GM21717 (cell line): ENCODE results near the gene FBXL20.
"Not testable (repeated sequence)": the region's sequence is repeated elsewhere in the genome, so short reads cannot be mapped to it uniquely, and the experiment has no call there.

Experiments
- ATAC-seq: cut with Tn5 transposase; IDR thresholded peaks from one replicate; pipeline ENCODE4 v1.9.1; 2021; ENCODE audit warnings: mild to moderate bottlenecking, moderate library complexity; ENCODE audit not compliant: unreplicated experiment

The FBXL20 gene, protein sequence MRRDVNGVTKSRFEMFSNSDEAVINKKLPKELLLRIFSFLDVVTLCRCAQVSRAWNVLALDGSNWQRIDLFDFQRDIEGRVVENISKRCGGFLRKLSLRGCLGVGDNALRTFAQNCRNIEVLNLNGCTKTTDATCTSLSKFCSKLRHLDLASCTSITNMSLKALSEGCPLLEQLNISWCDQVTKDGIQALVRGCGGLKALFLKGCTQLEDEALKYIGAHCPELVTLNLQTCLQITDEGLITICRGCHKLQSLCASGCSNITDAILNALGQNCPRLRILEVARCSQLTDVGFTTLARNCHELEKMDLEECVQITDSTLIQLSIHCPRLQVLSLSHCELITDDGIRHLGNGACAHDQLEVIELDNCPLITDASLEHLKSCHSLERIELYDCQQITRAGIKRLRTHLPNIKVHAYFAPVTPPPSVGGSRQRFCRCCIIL

DNA sequence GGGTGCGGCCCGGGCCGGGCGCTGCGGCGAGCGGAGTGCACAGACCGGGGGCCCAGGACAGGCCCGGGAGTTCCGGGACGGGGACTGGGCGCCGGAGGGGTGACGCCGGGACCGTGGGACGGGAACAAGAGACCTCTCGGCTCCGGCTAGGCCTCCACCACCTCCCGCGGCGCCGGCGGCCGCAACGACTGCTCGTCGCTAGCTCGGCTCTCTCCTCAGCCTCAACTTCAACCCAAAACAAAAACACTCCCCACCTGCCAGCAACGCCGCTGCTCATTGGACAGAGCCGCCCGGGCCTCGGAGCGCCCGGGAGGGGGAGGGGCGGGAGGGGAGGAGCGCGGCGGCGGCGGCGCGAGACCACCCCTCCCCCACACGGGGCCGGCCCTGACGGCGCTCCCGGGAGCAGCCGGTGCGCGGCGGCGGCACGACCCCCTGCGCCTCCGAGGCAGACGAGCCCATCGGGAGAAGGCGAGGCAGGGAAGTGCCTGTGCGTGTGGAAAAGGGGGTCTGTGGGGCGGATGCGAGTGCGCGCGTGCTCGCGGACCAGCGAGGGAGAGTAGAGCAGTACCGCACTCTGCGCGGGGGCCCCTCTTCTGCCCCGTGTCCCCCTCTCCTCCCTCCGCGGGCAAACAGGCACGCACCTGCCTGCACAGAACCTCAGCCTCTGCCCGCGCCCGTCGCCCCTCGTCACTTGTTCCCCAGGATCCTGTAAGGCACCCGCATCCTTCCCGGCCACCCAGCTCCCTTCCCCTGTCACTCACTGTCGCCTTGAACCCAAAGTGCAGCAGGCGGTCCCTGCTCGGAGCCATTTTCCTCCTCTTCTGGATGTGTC, at the start of gene FBXL20:
FBXL20 (minus strand) TSS at position 215 of the 832 bp plus-strand sequence. CDS start 224 bp downstream, outside the sequence.
- ATAC-seq, result peak; percentile 66

DNA sequence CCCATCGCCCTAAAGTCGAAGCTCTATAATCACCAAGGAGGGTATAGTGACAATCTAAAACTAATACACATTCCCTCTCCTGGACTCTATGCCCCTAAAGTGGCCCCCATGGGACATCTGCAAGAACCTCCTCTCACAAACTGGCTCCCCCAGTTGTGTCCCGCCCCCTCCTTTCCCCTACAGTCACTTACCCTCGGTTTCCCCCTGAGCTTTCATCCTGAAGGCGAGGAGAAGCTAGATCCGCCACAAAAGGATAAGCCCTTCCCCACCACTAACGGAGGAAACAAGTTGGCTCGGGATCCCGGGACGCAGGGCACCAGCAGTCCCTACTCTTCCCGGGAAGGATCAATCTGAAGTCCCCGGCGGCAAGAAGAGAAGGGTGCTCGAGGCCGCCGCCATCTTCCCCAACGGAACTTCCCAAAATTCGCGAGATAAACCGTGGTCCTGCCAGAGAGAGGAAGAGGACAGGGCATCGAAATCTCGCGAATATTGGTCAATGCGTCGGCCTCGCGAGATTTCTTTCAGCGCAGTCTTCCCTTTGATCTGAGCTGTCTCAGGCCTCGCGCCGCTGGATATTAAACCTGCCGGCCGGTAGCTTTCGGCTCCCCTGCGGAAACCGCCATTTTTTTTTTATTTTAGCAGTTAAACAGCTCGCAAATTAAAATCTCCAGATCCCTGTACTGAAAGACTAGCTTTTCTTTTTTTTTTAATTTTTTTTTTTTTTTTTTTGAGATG, 49.6 kb upstream of the FBXL20 start, which contains the start of gene MED1:
MED1 (minus strand) TSS at position 417 of the 735 bp plus-strand sequence; CDS start at position 216, 201 bp downstream.
- peak; percentile 87 for ATAC-seq

DNA sequence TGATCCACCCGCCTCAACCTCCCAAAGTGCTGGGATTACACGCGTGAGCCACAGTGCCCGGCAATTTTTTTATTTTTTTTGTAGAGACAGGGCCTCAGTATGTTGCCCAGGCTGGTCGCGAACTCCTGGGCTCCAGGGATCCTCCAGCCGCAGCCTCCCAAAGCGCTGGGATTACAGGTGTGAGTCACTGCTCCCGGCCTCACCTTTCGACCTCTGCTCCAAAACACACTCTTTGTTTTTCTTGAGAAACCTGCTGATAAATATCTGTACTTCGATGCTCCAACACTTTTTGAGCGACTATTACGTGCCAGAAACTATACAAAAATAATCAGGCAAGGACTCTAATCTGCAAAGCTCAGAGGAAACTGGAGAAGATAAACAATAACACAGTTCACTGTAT, 48.6 kb upstream of the FBXL20 start:
- ATAC-seq, result no peak

DNA sequence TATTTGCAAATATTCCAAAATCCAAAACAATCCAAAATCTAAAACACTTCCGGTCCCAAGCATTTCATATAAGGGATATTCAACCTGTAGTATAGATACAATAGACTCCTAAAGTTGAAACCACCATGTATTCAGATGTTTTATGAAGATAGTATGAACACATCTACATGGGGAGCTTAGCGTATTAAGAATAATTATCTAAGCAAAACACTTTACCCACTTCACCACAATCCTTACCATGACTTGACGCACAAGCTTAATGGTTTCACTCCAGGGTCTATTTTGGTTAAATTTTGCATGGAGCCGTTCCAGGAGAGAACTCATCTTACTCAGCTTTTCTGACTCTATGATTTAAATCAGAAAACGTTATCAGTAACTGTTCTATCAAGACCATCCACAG, 46.1 kb upstream of the FBXL20 start:
- no peak for ATAC-seq

DNA sequence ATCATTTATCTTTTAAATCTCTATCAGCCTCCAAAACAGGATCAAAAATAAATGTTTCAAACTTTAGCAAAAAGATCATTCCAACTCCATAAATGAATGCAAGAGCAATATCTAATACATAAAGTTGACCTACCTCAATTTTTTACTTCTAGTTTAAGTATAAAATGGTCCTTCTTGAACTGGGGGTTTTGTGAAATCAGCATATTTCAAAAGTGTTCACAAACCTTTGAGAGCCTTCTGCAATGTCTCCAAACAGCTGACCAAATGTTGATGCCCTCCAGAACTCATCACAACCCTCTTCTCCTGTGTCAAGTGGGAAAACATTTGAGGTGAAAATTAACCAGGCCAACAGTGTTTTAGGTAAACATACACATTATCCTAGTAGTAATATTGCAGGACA, 41.9 kb upstream of the FBXL20 start:
- no peak for ATAC-seq

DNA sequence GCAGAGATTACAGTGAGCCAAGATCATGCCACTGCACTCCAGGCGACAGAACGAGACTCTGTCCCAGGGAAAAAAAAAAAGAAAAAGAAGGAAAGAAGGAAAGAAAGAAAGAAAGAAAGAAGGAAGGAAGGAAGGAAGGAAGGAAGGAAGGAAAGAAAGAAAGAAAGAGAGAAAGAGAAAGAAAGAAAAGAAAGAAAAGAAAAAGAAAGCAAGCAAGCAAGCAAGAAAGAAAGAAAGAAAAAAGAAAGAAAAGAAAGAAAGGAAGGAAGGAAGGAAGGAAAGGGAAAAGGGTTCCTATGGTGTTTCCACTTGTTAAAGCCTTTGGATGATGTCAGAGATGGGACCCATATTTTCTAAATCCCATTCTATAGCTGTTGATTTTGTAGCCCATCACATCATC, 38.4 kb upstream of the FBXL20 start:
- ATAC-seq, result not testable (repeated sequence)

DNA sequence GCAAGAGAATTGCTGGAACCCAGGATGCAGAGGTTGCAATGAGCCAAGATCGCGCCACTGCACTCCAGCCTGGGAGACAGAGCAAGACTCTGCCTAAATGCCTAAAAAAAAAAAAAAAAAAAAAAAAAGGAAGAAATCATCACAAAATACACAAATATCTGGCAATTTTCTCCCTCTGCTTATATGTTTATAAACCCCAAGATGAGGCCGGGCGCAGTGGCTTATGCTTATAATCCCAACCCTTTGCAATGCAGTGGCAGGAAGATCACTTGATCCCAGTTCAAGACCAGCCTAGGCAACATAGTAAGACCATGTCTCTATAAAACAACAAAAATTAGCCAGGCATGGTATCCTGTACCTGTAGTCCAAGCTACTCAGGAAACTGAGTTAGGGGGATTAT, 28.2 kb upstream of the FBXL20 start:
- ATAC-seq, result no peak

DNA sequence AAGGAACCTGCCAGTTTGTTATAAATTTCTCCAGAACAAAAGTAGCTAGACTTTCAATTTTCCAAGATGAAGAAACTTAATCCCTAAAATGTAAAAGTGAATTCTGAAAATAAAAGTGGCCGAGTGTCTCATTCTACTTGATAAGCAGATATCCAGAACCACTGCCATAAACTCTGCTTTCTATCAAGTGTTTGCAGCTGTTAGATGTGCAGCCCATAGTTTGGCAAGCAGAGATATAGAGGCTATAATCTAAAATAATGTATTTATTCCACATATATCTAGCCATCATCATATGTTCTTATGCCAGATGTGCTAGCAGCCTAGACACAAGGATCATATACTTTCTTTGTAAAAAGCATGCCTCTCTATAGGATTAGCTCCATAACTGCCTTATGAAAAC, 14.7 kb upstream of the FBXL20 start:
- no peak for ATAC-seq

DNA sequence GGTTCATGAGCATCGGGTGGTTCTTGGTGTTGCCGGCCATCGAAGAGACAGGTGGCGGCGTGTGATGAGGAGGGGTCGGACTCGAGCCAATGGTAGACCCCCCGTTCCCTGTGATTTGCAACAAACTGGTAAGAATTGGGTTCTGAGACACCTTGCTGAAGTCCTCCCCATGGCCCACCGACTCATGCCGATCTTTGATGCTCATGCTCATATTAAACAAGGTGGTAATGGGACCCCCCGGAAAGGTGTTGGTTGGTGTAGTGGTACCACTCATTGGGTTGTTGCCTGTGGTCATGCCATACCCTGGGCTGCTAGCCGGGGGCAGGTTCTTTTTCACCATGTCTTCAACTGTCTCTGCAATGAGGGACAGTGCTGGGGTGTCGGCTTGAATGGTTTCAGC, 8.9 kb upstream of the FBXL20 start:
- ATAC-seq, result no peak

DNA sequence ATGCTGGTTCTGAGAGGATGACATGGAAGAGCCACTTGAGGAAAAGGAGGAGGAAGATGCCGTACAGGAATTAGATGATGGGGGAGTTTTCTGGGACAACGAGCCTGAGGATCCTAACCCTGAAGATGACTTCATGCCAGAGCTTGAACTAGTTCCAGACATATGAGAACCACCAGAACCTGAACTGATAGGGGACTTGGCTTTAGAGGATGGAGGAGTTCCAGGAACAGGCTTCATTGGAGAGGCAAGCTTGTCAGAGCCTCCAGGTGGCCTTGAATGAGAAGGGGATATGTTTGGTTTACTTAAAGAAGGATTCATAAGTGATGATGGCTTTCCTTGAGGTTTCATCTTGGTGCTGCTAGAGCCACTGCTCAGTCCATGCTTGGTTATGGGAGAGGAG, 6.9 kb upstream of the FBXL20 start:
- no peak for ATAC-seq

DNA sequence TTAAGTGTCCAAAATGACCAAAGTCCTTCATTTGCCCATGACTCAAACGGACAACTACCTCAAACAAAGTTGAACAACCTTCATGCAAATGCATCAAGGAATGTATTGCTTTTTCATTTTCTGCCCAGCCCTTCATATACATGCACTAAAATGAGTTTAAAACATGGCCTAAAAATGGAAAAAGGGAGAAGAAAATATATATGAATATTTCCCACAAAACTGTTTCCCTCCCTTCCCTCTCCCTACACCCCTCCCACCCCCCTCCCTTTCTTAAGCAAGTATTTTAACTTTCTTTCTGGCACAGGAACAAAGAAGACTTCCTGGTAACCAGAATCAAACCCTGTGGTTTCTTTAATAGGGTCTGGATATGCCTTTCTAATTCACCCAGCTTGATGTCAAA, 5.5 kb upstream of the FBXL20 start:
- ATAC-seq, result no peak

DNA sequence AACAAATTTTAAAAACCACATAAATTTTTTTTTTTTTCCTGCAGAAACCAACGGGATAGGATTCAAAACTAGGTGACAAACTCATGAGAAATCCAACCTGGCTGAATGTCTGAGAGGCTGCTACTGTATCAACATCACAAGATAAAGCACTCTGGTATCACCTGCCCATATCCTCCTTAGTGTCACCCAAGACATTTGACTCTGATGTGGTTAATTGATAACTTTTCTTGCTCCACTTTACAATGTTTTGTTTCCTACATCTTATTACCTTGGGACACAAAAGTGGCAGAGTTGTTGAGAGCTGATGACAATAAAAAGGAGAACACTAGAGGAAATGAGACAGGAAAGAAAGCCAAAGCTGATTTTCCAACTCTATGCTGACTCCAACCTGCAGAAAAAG, 4.0 kb upstream of the FBXL20 start:
- no peak for ATAC-seq

DNA sequence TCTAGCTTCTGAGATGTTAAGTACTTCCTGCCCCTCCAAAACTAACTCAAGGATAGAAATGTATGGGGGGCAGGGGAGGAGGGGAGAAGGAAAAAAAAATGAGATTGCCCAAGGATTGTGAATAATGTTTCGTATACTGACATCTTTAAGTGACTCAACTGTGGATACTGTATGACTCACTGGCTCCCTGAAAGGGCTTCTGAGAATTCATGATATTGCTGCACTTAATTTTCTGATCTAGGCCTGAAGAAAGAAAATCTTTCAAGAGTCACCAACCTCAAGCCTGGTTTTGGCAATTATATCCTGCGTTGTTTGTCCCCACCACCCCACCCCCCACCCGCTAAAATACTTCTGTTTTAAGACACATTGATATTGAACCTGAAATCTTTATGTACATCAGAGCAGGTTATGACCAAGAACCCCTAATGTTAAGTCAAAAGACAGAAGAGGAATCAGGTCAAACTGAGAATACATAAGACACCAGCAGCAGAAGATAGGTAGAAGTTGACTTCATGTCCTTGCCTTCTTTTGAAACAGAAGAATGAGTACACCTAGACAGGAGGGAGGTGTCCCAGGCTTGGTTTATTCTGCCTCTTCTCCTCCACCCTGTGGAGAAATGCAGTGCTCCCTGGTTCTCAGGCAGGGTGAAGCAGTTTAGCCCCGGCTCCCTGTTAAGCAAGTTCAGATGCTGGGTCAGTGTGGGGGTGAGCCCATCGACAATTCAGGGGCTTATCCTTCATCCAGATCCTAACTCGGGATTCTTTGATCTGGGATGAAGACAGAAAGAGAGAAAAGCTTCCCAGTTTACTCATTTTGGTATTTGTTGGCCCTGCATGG, 3.3 kb upstream of the FBXL20 start:
- ATAC-seq, result no peak

DNA sequence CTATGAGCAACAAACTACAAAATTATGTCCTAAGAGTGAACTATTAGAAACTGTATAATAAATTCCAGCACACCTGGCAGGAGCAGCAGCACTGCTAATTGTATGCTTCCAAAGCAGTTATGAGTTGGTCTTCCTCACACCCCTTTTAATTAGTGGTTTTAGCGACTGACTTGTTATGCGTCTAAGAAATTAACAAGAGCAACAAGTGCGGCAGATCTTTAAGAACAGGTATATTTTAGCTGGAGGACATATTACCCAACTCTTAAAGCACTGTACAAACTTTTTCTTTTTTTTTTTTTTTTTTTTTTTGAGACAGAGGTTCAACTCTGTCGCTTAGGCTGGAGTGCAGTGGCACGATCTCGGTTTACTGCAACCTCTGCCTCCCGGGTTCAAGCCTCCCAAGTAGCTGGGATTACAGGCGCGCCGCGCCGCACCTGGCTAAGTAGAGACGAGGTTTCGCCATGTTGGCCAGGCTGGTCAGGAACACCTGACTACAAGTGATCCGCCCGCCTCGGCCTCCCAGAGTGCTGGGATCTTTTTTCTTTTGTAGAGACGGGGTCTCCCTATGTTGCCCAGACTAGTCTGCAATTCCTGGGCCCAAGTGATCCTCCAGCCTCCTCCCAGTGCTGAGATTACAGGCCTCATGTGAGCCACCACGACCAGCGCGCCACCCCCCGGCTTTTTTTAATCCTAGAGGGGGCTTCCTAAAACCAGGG, 1.6 kb upstream of the FBXL20 start:
- ATAC-seq, result no peak

DNA sequence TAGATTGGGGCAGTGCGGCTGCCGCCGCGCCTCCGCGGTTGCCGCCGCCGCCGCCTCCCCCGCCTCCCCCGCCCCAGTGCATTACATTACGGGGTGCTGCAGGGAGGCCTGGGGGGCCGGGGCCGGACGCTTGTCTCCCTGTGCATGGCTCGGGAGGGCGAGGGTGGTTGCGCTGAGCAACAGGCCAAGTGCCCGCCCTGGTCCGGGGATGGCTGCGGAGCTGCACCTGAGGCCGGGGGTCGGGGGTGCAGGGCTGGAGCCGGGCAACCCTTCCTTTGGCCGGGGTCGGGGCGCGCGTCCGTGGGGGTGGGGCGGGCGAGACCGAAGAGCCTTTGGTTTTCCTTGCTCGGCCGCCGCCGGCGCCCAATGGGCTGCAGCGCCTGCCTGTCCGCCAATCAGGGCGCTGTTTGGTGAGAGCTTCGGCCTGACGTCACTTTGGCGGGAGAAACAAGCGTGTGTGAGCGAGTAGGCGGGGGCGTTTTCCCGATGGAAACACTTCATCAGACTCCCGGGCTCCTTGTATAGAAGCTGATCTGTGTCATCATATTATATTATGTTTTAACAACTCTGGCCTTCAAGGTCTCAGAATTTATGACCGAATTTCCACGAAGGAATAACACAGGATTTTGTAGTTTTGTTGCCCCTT, 941 bp upstream of the FBXL20 start:
- ATAC-seq, result peak; percentile 54

DNA sequence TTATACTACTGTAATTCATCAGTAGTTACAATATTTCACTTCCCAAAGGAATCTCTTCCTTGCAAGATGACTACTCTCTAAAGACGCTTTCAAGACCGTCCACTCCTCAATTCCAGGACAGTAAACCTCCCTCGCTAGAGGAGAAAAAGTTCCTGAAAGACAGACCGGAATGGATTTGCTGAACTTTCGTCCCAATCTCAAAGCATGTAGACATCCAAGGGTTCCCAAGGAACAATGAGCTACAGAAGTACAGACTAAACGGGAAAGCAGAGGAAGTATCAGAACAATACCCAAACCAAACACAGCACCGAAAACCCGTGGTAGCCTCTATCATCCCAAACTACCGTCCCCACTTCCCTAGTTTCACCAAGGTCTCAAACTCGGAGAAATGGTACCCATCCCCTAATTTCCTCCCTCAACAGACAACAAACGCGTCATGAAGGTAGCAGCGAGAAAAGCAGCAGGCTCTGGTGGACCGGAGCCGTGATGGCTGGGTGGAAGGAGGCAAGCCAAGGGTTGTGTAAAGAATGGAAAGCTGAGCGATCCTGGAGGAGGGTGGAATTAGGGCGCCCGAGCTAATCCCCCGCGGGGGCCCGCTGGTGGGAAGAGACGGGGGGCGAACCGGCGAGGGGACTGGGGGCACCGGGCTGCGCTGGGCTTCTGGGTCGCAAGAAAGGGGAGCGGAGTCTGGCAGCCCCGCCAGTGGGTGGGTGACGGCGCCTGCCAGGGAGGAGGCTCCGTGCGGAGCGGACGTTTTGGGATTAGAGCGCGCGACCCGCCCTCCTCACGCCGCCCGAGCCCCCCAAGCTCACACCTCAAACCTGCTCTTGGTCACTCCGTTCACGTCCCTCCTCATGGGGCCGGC, 647 bp downstream of the FBXL20 start:
- no peak for ATAC-seq

DNA sequence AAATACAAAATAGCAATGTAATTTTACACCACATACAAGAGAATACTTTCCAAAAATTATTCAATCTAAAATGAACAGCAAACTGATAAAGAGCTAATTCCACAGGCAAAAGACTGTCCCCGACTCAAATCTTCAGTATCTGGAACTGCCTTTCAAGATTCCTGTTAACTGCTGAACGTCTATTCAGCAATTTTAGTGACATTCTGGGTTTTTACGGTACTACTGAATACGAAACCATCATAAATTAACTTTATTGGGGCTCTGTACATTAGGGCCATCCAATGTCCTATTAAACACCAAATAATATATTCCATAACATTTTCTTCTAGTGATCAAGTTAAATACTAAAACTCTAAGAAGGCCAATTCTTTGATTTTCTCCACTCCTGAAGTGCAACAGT, 1.6 kb downstream of the FBXL20 start:
- no peak for ATAC-seq

DNA sequence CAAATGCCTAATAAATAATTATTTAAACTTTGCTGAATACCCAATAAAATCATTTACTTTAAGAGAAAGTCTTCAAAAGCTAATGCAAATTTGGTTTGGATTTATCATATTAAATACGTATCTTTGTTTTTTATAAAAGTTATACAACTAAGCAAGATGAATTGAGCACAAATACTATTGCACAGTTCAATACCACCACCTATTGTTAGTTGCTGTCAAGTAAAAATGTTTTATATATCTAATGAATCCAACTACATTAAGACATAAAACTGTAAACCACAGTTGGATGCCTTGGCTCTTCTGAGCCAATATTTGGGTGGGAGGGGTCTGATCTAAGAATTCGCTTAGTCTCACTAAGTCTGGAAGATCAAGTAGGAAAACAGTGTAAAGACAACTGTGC, 7.7 kb downstream of the FBXL20 start:
- ATAC-seq, result no peak
